ENCODE data around the gene HNRNPK.

The HNRNPK gene

DNA sequence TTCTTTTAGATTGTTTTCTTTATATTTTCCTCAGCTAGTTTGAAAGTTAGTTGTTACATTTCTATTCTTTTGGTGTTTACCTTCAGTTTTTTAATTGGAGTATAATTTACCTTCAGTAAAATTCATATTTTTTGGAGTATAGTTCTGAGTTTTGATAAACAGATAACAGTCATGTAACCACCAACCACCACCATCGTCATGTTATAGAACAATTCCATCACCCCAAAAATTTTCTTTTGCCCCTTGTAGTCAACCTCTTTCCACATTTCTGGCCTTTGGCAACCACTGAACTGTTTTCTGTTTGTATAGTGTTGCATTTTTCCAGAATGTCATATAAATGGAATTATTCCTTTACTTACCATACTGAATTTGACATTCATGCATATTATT lies 7.4 kb upstream of the HNRNPK start:
- no peak overlapping the region for H3K27ac ChIP-seq (replicated peaks)
- DNase-seq (ENCODE audit: low read depth in 1 of 2, low spot score in 1 of 2), result no peak
- no peaks in the 10 kb centered on the region for H3K27me3 ChIP-seq (ENCODE audit: insufficient read depth, poor library complexity, severe bottlenecking)
- H3K4me3 ChIP-seq (replicated peaks; ENCODE audit: insufficient read depth, low read length), result no peak overlapping the region
- TF ChIP-seq SPI1 (IDR thresholded peaks at IDR 0.05; ENCODE audit: borderline replicate concordance, low read depth) (no peak), GABPA (IDR thresholded peaks at IDR 0.05; ENCODE audit: low read depth) (no peak), POLR2AphosphoS5 (IDR thresholded peaks at IDR 0.05; ENCODE audit: low read depth) (no peak), REST (IDR thresholded peaks at IDR 0.05; ENCODE audit: insufficient replicate concordance, low read depth) (no peak)
- TF ChIP-seq, protein P1, sequence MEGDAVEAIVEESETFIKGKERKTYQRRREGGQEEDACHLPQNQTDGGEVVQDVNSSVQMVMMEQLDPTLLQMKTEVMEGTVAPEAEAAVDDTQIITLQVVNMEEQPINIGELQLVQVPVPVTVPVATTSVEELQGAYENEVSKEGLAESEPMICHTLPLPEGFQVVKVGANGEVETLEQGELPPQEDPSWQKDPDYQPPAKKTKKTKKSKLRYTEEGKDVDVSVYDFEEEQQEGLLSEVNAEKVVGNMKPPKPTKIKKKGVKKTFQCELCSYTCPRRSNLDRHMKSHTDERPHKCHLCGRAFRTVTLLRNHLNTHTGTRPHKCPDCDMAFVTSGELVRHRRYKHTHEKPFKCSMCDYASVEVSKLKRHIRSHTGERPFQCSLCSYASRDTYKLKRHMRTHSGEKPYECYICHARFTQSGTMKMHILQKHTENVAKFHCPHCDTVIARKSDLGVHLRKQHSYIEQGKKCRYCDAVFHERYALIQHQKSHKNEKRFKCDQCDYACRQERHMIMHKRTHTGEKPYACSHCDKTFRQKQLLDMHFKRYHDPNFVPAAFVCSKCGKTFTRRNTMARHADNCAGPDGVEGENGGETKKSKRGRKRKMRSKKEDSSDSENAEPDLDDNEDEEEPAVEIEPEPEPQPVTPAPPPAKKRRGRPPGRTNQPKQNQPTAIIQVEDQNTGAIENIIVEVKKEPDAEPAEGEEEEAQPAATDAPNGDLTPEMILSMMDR (IDR thresholded peaks at IDR 0.05; ENCODE audit: insufficient read depth, low read length), result no peak

- TF ChIP-seq POLR2AphosphoS5 (IDR thresholded peaks at IDR 0.05; ENCODE audit: low read depth), result no peak
- TF ChIP-seq GABPA (IDR thresholded peaks at IDR 0.05; ENCODE audit: low read depth), result no peak
- no peak for TF ChIP-seq SPI1 (IDR thresholded peaks at IDR 0.05; ENCODE audit: borderline replicate concordance, low read depth)
- TF ChIP-seq REST (IDR thresholded peaks at IDR 0.05; ENCODE audit: insufficient replicate concordance, low read depth), result no peak
- TF ChIP-seq, protein P1 (IDR thresholded peaks at IDR 0.05; ENCODE audit: insufficient read depth, low read length), result no peak
- DNase-seq (ENCODE audit: low read depth in 1 of 2, low spot score in 1 of 2), result no peak
- no peak overlapping the region for H3K27ac ChIP-seq (replicated peaks)
- no peak overlapping the region for H3K4me3 ChIP-seq (replicated peaks; ENCODE audit: insufficient read depth, low read length)
- H3K27me3 ChIP-seq (ENCODE audit: insufficient read depth, poor library complexity, severe bottlenecking), result no peaks in the 10 kb centered on the region
Measured at GRCh38 chr9:83986765-83987401, 6.9 kb upstream of the HNRNPK start.

DNA sequence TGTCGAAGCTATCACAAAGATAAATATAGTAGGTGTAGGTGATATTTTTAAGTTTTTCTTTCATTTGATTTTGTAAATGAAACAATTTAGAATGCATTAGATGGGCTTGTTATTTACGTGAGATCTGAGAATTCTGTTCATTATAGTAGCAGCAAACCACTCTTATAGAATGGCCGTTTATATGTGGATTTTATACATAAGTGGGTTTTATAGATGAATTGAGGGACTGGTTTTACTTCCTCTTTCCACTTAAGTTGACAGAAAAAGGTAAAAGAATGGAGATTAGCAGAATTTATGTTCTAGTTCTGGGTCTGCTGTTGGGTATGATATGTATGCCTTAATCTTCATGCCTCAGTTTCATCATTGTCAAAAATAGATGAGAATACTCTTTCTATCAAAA lies 6.2 kb upstream of the HNRNPK start:
- Histone ChIP-seq H3K4me3 (replicated peaks; ENCODE audit: insufficient read depth, low read length) (no peak overlapping the region), H3K27me3 (ENCODE audit: insufficient read depth, poor library complexity, severe bottlenecking) (no peaks in the 10 kb centered on the region), H3K27ac (replicated peaks) (no peak overlapping the region)
- TF ChIP-seq SPI1 (IDR thresholded peaks at IDR 0.05; ENCODE audit: borderline replicate concordance, low read depth) (no peak), GABPA (IDR thresholded peaks at IDR 0.05; ENCODE audit: low read depth) (no peak), POLR2AphosphoS5 (IDR thresholded peaks at IDR 0.05; ENCODE audit: low read depth) (no peak)
- TF ChIP-seq, protein P1 (IDR thresholded peaks at IDR 0.05; ENCODE audit: insufficient read depth, low read length), result no peak
- no peak for DNase-seq (ENCODE audit: low read depth in 1 of 2, low spot score in 1 of 2)

Measured in HL-60 (cell line).